ENCODE results near the gene AXIN1.

Gene AXIN1

DNA sequence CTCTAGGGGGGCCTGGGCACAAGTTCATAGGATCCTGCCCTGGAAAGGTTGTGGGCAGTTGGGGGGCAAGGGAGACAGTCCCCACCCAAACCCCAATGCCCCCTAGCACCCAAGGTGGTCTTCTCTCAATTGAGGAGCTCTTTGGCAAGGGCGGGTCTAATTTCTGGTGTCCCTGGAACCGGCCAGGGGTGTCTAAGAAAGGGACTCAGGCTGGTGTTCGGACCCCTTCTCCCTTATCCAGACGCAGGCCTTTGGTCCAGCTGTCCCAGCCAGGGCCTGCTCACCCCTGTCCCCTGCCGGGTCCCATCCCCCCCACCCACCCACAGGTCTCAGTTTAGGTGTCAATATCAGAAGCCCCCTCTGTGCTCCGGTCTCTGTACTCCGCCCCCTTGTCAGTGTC lies 73.0 kb downstream of the AXIN1 start:
- no peak overlapping the region for H3K4me3 ChIP-seq (replicated peaks in 1 of 2; ENCODE audit: low read depth in 2 of 2, low read length in 2 of 2)
- TF ChIP-seq, protein P1, sequence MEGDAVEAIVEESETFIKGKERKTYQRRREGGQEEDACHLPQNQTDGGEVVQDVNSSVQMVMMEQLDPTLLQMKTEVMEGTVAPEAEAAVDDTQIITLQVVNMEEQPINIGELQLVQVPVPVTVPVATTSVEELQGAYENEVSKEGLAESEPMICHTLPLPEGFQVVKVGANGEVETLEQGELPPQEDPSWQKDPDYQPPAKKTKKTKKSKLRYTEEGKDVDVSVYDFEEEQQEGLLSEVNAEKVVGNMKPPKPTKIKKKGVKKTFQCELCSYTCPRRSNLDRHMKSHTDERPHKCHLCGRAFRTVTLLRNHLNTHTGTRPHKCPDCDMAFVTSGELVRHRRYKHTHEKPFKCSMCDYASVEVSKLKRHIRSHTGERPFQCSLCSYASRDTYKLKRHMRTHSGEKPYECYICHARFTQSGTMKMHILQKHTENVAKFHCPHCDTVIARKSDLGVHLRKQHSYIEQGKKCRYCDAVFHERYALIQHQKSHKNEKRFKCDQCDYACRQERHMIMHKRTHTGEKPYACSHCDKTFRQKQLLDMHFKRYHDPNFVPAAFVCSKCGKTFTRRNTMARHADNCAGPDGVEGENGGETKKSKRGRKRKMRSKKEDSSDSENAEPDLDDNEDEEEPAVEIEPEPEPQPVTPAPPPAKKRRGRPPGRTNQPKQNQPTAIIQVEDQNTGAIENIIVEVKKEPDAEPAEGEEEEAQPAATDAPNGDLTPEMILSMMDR (IDR thresholded peaks at IDR 0.05; ENCODE audit: low read depth, low read length), result no peak

DNA sequence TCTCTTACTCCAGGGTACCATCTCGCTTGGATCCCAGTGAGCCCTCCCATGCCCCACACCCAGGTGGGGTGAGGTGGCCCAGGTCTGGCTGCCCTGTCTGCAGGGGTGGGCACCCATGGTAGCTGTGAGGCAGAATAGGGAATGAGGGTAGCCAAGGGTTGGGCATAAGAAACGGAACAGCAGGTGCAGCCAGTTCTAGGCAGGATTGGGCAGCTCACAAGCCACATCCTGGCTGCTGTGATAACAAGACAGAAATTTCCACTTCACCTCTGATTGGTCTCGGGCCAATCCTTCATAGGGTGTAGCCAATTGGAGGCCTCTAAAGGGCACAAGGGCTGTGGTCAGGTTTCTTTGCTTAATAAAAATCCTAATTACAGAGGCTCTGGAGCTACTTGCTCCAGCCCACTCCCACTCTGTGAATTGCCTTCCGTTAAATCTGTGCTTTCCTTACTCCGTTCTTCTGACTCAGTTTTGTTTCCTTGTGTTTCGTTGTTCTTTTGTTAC lies 73.6 kb downstream of the AXIN1 start:
- DNase-seq (ENCODE audit: low read depth in 2 of 2), result peak; percentile 21 to 56
- H3K4me3 ChIP-seq (replicated peaks in 1 of 2; ENCODE audit: low read depth in 2 of 2, low read length in 2 of 2), result no peak overlapping the region

More for the DNA sequence above, 73.0 kb downstream of the AXIN1 start:
- DNase-seq (ENCODE audit: low read depth in 2 of 2), result no peak

DNA sequence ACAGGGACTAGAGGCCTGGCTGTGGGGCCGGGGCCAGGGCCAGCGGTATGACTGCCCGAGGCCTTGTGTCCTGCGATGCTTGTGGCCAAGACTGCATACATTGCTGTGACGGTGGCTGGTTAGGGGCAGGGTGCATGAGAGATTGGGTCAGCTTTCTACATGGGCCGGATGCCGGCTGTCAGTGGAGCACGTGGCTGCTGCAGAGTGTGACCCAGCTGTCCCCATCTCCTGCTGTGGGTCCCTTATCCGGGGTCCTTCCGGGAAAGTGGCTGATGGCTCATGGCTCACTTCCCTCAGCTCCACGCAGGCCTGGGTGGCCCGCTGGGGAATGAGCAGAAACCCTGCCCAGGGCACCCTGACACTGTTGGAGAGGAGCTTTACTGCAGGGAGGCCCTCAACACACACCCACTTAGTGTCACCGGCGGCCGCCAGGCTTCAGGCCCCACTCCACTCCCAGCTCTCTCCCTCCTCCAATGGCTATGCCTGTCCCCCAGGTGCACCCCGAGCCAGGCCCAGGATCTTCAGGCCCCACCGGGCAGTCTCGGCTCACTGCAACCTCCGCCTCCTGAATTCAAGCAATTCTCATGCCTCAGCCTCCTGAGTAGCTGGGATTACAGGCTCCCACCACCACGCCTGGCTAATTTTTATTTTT lies 76.0 kb downstream of the AXIN1 start:
- H3K4me3 ChIP-seq (replicated peaks in 1 of 2; ENCODE audit: low read depth in 2 of 2, low read length in 2 of 2), result no peak overlapping the region
- TF ChIP-seq, protein P1 (IDR thresholded peaks at IDR 0.05; ENCODE audit: low read depth, low read length), result no peak
- no peak for DNase-seq (ENCODE audit: low read depth in 2 of 2)

More for the DNA sequence above, 73.6 kb downstream of the AXIN1 start:
- TF ChIP-seq, protein P1 (IDR thresholded peaks at IDR 0.05; ENCODE audit: low read depth, low read length), result no peak

DNA sequence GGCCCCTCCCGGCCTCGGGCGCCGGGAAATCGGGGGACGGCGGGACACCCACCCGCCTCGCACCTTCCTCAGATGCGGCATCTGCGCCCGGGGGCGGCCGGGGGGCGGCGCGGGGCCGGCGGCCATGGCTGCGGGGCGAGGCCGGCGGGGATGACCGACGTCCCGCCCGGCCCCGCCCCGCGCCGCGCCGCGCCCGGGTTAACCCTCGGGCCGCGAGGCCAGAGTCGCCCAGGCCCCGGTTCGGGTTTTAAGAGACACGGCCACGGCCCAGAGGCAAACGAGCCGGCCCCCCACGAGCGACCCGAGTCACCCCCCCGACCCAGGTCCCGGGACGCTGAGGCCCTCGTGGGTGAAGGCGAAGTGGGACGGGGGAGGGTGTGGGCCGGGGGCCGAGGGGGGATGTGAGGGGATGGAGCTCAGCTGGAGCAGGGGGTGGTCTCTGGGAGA lies 76.7 kb downstream of the AXIN1 start, which contains the start of gene RGS11:
TSS of gene RGS11 (minus strand) at position 159 of the 447 bp plus-strand sequence. CDS start at position 126, 33 bp downstream.
- TF ChIP-seq, protein P1 (IDR thresholded peaks at IDR 0.05; ENCODE audit: low read depth, low read length), result no peak
- peak within 1 kb of the TSS; percentile 38 to 43 for H3K4me3 ChIP-seq (replicated peaks in 1 of 2; ENCODE audit: low read depth in 2 of 2, low read length in 2 of 2)
- no peak for DNase-seq (ENCODE audit: low read depth in 2 of 2)

- TF ChIP-seq, protein P1 (IDR thresholded peaks at IDR 0.05; ENCODE audit: low read depth, low read length), result no peak
- DNase-seq (ENCODE audit: low read depth in 2 of 2), result no peak
- H3K4me3 ChIP-seq (replicated peaks in 1 of 2; ENCODE audit: low read depth in 2 of 2, low read length in 2 of 2), result peak overlapping the region; percentile 38 to 43
These were observed 77.4 kb downstream of the AXIN1 start for GRCh38 chr16:275041-275641.

DNA sequence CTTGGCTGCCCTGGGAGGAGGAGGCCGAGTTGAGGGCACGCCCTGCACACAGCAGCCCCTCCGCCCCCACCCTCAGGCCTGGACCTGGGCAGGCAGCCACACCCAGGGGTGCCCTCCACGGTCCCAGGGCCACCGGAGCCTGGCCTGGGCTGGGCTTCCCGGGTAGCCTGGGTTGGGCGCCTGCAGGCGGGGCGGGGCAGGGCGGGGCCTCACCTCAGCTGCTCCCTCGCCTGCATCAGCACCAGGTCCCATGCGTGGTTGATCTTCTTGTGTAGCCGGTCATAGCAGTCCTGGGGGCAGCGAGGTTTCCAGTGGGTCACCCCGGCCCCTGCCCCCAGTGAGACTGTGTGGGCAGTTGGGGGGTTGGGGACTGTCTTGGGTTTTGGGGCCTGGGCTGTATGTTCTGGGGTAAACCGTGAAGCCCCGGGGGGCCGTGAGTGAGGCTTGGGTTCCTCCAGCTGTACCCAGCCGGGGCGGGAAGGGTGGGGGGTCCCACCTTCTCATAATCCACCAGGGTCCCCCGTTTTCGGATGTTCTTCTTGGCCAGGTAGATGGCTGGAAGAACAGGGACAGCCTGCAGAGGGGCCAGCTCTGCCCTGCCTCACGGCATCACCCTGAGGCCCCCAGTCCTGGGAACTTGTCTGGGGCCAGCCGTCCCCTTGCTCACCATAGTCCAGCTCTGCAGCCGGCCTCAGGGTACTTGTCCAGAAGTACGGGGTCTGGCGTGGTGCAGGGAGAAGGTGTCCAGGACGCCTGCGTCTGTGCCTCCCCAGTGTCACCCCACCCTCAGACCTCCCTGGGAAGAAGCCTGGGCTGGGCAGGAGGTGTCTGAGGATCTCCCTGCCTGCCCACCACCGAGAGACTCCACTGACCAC lies 78.7 kb downstream of the AXIN1 start:
- H3K4me3 ChIP-seq (replicated peaks in 1 of 2; ENCODE audit: low read depth in 2 of 2, low read length in 2 of 2), result no peak overlapping the region
- DNase-seq (ENCODE audit: low read depth in 2 of 2), result no peak
- TF ChIP-seq, protein P1 (IDR thresholded peaks at IDR 0.05; ENCODE audit: low read depth, low read length), result no peak
